GM18505 (cell line): ENCODE results near the gene CHTOP.
"Not testable (repeated sequence)": the region's sequence is repeated elsewhere in the genome, so short reads cannot be mapped to it uniquely, and the experiment has no call there.

ENCODE experiments used
- ATAC-seq: cut with Tn5 transposase; IDR thresholded peaks from one replicate; pipeline ENCODE4 v1.9.1; 2021; ENCODE audit not compliant: unreplicated experiment
- POLR2A ChIP-seq: IDR thresholded peaks from 4 replicates; pipeline ENCODE4 v1.6.1; 2011; ENCODE audit warnings: borderline replicate concordance; ENCODE audit not compliant: insufficient read depth, insufficient read length; ENCODE audit errors: extremely low read depth

The CHTOP gene

GRCh38 chr1:153630384-153630783, 3.5 kb upstream of the CHTOP start:
- no peak for TF ChIP-seq POLR2A
- no peak for ATAC-seq

DNA sequence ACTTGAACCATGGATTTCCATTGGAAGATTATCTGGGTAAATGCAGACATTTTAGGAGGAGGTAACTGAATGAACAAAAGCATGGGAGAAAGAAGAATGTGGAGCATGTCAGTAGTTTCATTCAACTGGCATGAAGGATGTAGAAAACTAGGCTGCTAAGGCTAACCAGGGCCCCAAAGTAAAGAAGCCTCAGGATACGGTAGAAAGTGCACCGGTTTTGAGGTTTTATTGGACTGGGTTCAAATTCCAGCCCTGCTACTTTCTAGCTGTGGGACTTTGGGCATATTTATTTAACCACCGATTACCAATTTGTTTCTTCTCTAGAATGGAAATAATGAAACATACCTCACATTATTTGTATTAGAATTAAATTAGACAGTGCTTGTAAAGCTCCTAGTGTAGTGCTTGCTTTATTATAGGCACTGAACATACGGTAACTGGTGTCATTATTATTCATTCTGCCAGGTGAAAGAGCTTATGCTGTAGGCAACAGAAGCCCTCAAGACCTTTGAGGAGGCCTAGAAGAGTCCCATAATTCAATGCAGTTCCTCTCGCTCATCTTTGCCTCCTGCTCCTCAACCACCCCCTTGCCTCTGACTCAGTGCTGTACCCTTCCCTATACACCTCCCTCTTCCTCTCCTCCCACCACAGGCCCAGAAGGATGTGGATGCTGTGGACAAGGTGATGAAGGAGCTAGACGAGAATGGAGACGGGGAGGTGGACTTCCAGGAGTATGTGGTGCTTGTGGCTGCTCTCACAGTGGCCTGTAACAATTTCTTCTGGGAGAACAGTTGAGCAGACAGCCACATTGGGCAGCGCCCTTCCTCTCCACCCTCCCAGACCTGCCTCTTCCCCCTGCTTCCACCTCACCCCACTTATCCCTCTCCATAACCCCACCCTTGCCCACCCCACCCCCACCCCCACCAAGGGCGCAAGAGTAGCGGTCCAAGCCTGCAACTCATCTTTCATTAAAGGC, 2.5 kb upstream of the CHTOP start:
- TF ChIP-seq POLR2A: no peak
- no peak for ATAC-seq

DNA sequence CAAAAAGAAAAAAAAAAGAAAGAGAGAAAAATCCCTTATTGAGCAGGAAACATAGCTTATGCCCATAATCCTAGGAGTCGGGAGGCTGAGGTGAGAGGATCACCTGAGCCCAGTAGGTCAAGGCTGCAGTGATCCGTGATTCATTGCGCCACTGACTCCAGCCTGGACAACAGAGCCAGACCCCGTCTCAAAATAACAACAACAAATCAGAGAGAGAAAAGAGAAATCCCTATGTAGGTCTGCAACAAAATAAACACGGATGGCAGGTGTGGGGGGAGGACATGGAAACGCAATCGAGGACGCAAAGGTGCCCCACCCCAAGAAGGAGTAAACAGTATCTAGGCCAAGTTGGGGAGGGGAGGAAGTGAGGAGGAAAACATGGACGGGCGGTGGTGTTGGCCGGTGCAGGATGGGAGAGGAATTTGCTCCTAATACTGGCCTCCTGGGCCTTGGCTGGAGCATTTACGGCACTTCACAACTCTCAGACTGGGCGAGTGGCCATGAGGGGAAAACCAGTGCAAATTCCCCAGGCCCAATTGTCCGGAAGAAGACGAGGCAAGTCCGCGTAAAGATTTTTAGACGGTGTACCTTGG, 609 bp upstream of the CHTOP start:
- no peak for ATAC-seq
- no peak for TF ChIP-seq POLR2A

DNA sequence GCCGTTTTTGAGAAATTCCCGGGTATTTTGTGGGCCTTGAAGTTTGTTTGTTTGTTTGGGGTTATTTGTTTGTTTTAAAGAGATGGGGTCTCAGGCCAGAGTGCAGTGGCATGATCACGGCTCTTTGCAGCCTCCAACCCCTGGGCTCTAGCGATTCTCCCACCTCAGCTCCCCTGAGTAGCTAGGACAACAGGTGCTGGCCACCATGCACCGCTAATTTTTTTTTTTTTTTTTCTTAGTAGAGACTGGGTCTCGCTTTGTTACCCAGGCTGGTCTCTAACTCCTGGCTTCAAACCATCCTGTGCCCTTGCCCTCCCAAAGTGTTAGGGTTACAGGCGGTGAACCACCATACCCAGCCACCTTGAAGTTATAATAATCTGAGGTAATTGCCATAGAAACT, 2.0 kb downstream of the CHTOP start:
- no peak for ATAC-seq
- TF ChIP-seq POLR2A: no peak

GRCh38 chr1:153636312-153636711, 2.4 kb downstream of the CHTOP start:
- no peak for TF ChIP-seq POLR2A
- ATAC-seq: no peak

- ATAC-seq: no peak
- TF ChIP-seq POLR2A: no peak
Observed at GRCh38 chr1:153638261-153638660, 4.4 kb downstream of the CHTOP start.

- TF ChIP-seq POLR2A: no peak
- ATAC-seq: no peak
Observed at GRCh38 chr1:153639280-153639679, 5.4 kb downstream of the CHTOP start.

DNA sequence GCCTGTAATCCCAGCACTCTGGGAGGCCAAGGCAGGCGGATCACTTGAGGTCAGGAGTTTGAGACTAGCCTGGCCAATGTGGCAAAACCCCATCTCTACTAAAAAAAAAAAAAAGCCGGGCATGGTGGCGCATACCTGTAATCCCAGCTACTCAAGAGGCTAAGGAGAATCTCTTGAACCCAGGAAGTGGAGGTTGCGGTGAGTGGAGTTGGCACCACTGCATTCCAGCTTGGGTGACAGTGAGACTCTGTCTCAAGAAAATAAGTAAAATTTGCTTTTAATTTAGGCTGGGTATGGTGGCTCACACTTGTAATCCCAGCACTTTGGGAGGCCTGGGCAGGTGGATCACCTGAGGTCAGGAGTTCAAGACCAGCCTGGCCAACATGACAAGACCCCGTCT, 6.3 kb downstream of the CHTOP start:
- ATAC-seq: not testable (repeated sequence)

GRCh38 chr1:153640861-153641260, 7.0 kb downstream of the CHTOP start:
- ATAC-seq: no peak

GRCh38 chr1:153642161-153642560, 8.3 kb downstream of the CHTOP start:
- no peak for TF ChIP-seq POLR2A
- ATAC-seq: no peak

More at GRCh38 chr1:153640861-153641260, 7.0 kb downstream of the CHTOP start:
- no peak for TF ChIP-seq POLR2A

DNA sequence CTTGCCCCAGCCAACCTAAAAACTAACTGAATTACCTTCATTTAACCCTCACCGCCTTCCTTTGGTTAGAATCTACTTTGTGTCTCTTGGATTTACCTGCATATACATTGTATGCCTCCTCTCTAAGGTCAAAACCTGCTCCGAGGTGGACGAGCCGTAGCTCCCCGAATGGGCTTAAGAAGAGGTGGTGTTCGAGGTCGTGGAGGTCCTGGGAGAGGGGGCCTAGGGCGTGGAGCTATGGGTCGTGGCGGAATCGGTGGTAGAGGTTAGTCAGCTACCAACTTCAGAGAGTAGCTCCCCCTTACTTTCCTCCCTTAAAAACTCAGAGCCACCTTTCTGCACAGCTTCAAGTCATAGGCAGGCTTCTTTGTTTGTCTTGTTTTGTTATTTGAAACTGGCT, 9.2 kb downstream of the CHTOP start:
- TF ChIP-seq POLR2A: no peak
- no peak for ATAC-seq

GRCh38 chr1:153643816-153644215, 9.9 kb downstream of the CHTOP start:
- ATAC-seq: no peak
- TF ChIP-seq POLR2A: no peak

- no peak for ATAC-seq
- TF ChIP-seq POLR2A: no peak
Observed at GRCh38 chr1:153646672-153647345, 12.9 kb downstream of the CHTOP start.

DNA sequence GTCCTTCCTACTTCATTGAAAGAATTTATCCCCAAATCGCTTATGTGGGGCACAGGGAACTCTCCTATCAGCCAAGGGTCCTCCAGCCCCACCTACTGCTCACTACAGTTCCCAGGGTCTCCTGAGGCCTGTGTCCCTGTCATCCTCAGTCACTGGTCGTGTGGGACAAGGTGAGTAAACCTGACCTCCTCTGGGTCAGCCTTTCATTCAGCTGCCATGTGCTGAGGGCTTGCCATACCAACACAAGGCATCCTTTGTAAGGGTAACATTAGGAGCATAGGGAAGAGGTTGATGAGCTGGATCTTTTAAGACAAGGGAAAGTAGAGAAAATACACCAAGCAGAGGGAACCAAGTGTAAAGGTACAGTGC, 13.5 kb downstream of the CHTOP start:
- no peak for TF ChIP-seq POLR2A
- ATAC-seq: no peak
